GM23338 (cell line): Measurements from ENCODE around the gene LTBP3.

Experiments used
- CREB1 ChIP-seq: fragments of 250-450 bp; sonication (Bioruptor Pico); IDR thresholded peaks from 2 replicates; pipeline ENCODE4 v1.5.0; 2020; ENCODE audit warnings: low read depth, mild to moderate bottlenecking, moderate library complexity
- CTCF ChIP-seq, 2 experiments: fragments of 200-600 bp in 1 of 2; sonication (generic) in 1 of 2; conservative IDR thresholded peaks; 2 replicates each; pipeline versions ENCODE4 v1.5.1 to v1.6.1; 2016 to 2017; ENCODE audit warnings: antibody characterized with exemption in 2 of 2, low read depth in 2 of 2, mild to moderate bottlenecking in 2 of 2, moderate library complexity in 1 of 2
- EZH2 ChIP-seq: fragments of 200-600 bp; sonication (generic); IDR thresholded peaks from one replicate; pipeline ENCODE4 v1.8.0; 2017; ENCODE audit warnings: antibody characterized with exemption, mild to moderate bottlenecking, low read depth; ENCODE audit not compliant: unreplicated experiment
- EZH2phosphoT487 ChIP-seq: fragments of 200-600 bp; sonication (generic); IDR thresholded peaks from one replicate; pipeline ENCODE4 v1.8.1; 2018; ENCODE audit warnings: antibody characterized with exemption; ENCODE audit not compliant: unreplicated experiment
- JUNB ChIP-seq: IDR thresholded peaks from one replicate; pipeline ENCODE4 v1.6.1; 2016; ENCODE audit warnings: antibody characterized with exemption; ENCODE audit not compliant: unreplicated experiment
- NANOG ChIP-seq: IDR thresholded peaks from 2 replicates; pipeline ENCODE4 v1.6.1; 2016; ENCODE audit warnings: antibody characterized with exemption, borderline replicate concordance
- POLR2AphosphoS5 ChIP-seq: IDR thresholded peaks from 2 replicates; pipeline ENCODE4 v1.6.1; 2016; ENCODE audit warnings: antibody characterized with exemption, low read depth
- REST ChIP-seq: IDR thresholded peaks from one replicate; pipeline ENCODE4 v1.6.1; 2018; ENCODE audit warnings: antibody characterized with exemption; ENCODE audit not compliant: unreplicated experiment

GRCh38 chr11:65553301-65554001, 4.7 kb downstream of the LTBP3 start:
- no peak for TF ChIP-seq CTCF (conservative IDR thresholded peaks at IDR 0.05; ENCODE audit: low read depth in 2 of 2)
- TF ChIP-seq JUNB, result no peak
- TF ChIP-seq CREB1 (CRISPR knock-in tag), result no peak
- peak; percentile 76 for TF ChIP-seq POLR2AphosphoS5
- TF ChIP-seq EZH2, result no peak
- TF ChIP-seq EZH2phosphoT487, result no peak
- no peak for TF ChIP-seq REST
- TF ChIP-seq NANOG, result no peak
